ENCODE results near the gene GALNT18.

GALNT18 gene

DNA sequence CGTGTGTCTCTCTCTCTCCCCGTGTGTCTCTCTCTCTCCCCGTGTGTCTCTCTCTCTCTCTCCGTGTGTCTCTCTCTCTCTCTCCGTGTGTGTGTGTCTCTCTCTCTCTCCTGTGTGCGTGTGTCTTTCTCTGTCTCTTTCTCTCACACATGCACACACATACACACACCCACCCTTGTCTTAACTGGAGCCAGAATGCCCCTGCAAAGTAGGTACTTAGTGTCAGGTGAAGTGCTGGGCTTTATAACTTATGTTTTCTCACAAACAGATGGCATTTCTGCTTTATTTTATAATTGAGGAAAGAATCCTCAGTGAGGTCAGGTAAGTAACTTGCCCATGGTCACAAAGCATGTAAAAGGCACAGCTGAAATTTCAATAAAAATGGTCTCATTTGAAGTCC, 374.7 kb downstream of the GALNT18 start:
- no peak for DNase-seq (ENCODE audit: low read depth in 3 of 3, low spot score in 1 of 3)

DNA sequence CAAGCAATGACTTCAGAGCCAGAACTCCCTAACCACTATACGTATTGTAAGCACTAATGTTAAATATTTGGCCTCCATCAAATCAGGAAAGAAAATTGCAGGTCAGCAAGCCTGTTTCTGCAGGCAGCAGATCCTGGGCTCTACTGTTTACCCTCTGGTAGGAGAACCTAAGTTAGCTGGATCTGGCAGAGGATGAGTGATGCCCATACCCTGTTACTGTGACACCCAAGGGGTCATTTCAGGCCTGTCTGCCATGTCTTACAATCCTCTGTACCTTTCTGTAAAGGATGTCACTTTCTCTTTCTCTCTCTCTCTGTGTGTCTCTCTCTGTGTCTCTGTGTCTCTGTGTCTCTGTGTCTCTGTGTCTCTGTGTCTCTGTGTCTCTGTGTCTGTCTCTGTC, 375.6 kb downstream of the GALNT18 start:
- DNase-seq (ENCODE audit: low read depth in 3 of 3, low spot score in 1 of 3), result no peak

DNA sequence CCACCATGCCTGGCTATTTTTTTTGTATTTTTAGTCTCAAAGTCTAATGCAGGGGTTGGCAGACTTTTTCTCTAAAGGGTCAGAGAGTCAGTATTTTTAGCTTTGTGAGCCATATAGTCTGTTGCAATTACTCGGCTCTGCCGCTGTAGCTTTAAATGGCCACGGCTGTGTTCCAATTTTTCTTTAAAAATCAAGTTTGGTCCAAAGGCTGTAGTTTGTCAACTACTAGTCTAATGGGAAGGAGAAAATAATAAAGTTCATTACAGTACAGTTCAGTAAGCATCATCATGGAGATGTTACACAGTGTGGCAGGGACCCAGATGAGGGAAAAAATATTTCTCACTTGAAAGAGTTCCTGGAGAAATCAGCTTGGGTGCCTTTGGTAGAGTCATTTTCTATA, 376.4 kb downstream of the GALNT18 start:
- no peak for DNase-seq (ENCODE audit: low read depth in 3 of 3, low spot score in 1 of 3)

DNA sequence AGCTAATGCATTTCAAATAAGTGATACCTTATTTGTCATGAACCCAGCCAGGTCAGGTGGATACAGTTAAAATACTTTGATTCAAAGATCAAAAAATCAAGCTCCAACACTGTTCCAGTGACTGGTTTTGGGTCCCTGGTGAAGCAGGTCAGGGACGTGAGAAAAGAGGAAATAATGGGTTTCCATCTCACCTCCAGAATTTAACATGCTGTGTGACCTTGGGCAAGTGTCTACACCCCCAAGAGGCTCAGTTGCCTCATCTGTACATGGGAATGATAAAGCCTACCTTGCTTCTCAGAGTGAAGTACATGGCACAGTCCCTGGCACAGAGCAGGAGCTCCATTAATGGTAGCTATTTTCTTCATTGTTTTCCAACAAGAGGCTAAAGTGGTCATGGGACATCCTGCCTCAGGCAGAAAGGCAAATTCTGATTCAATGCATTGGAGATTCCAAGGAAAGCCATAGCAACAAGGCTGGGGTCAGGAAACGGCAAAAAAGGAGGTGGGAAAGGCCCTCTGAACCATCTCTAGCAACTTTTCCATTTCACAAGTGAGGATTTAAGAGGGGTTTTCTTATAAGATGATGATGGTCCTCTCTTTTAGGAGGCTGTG, 377.2 kb downstream of the GALNT18 start:
- no peak for DNase-seq (ENCODE audit: low read depth in 3 of 3, low spot score in 1 of 3)

DNA sequence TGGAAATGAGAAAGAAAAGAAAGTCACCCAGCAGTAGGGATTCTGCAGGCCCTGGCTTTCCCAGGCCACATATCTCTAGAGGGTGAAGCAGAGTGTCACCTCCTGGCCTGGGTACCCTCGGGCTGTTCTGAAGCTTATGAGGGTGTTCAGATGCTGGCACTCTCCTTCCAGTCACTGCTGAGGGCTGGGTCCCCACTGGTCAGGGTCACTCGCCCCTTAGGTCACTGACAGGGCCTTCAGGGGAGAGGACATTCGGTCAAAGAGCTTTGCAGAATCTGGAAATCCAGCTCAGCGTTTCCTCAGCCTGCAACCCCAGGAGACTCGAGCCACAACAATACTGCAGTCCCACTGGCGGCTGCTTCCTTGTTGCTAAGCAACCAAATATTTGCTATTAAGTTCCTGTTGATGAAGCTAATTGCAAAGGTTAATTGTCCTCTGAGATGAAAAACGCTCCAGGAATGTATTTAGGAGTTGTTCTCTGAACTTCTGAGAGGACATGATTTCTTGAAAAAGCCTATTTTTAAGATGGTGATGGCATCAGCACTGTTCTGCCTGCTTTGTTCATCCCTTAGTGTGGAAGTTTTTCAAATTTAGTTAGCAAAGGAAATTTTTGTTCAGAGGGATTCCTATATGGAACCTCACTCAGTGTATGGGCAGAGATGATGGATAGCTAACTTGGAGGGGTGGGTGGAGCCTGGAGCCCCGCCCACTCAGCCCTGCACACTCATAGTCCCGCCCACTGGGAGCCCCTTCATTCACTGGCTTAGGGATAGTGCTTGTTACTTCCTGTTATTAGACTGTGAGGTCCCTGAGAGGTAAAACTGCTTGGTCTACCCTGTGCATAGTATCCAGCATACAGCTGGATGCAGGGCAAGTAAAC, 378.0 kb downstream of the GALNT18 start:
- DNase-seq (ENCODE audit: low read depth in 3 of 3, low spot score in 1 of 3), result no peak

DNA sequence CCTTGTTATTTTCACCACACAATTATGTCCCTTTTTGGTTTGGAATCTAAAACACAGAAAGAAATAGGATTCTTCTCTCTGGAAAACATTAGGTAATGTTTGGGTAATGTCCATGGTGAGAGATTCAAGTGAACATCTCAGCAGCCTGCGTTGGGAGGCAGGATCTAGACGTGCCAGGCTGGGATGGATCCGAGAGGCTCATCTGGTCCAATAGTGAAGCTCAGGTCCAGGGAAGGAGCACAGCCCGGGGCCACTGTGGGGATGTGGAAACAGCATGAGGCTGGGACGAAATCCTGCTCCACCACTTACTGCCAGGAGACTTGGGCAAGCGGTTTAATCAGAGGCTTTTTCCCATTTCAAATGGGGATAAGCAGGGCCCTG, 378.6 kb downstream of the GALNT18 start:
- no peak for DNase-seq (ENCODE audit: low read depth in 3 of 3, low spot score in 1 of 3)

DNA sequence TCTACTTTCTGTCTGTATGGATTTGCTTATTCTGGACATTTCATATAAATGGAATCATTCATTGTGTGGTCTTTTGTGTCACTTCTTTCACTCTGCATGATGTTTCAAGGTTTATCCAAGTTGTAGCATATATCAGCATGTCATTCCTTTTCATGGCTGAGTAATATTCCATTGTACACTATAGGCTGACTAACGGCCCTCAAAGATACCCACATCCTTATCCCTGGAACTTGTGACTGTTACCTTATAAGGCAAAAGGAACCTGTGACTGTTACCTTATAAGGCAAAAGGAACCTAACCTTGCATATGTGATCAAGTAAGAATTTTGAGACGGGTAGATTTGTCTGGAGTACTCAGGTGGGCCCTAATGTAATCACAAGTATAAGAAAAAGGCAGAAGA, 380.5 kb downstream of the GALNT18 start:
- no peak for DNase-seq (ENCODE audit: low read depth in 3 of 3, low spot score in 1 of 3)

DNA sequence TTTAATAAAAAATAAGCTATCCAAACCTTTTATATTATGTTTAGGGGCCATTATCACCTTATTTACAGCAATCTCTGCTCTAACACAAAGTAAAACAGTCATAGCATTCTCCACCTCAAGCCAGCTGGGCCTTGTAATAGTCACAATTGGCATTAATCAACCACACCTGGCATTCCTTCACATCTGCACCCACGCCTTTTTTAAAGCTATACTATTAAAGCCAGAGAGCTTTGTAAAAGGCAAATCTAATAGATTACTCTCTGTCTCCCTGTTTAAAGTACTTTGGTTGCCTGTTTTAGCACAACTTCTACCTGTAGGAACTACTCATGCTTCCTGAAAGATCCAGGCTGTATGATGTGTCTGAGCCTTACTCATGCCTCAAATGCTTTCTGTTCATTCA, 381.8 kb downstream of the GALNT18 start:
- no peak for DNase-seq (ENCODE audit: low read depth in 3 of 3, low spot score in 1 of 3)

DNA sequence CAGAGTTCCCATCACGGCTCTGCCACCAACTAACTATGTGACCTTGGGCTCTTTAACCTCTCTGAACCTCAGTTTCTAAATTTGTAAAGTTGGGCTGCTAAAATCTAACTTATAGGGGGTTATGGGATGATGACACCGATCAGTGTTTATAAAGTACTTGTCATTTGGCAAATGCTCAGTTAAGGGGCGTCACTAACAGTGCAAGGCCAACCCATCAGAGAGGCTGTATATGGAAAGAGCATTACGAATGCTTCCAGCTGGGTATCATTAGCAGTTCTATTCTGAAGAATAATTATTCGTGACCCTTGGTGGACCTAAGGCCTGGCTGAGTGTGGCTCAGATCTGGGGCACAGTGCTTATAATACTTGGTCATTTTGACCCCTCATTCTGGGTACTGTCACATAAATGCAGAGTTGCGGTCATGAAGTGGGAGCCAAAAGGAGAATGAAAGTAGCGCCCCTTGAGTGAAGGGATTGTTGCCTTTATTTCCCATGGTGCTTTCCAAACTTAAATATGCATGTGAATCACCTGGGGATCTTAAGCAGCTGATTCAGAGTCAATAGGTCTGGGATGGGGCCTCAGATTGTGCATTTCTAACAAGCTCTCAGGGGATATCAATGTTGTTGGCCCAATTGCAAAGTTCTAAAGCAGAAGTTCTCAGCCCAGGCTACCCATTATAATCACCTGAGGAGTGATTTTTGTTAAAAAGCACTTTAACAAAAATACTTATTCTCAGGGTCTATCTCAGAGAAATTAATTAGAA, 384.6 kb downstream of the GALNT18 start:
- DNase-seq (ENCODE audit: low read depth in 3 of 3, low spot score in 1 of 3), result no peak

DNA sequence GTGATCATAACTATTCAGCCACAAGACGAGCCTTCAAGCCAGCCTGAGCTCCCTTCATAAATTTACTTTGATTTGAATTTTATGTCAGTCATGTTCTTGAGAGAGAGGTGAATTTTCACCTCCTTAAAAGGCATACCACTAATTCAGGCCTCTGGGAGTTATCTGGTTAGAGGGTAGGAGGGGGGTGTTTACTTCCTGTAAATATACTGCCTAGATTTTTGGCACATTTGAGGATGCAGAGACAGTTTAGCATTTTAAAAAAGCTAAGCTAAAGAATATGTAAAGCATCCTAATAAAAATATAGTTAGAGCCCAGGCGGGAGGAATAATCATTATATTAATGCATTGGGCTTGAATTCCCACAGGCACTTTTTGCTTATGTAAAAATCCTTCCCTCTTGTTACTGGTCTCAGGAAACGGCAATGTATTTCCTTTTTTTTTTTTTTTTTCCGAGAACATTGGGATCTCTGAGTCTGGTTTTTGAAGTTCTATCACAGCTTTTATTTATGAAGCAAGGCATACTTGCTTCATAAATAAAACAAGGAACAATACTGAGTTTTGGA, 385.2 kb downstream of the GALNT18 start:
- no peak for DNase-seq (ENCODE audit: low read depth in 3 of 3, low spot score in 1 of 3)

DNA sequence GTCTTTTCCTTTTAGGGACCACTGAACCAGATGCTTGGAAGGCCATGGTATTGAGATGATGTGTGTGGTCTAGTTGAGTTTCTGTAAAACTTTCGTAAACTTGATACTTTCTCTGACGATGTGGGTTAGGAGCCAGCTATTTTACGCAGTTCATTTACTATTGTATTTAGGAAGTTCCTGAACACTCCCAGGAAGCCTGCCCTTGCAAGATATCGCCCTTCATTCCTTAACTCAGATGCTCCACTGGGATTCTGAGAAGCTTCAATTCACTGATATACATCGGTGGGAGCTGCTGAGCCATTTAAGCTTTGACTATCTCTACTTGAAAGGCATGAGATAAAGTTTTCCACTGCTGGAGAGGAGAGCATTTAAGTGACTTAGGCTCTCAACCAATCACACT, 390.0 kb downstream of the GALNT18 start:
- no peak for DNase-seq (ENCODE audit: low read depth in 3 of 3, low spot score in 1 of 3)

DNA sequence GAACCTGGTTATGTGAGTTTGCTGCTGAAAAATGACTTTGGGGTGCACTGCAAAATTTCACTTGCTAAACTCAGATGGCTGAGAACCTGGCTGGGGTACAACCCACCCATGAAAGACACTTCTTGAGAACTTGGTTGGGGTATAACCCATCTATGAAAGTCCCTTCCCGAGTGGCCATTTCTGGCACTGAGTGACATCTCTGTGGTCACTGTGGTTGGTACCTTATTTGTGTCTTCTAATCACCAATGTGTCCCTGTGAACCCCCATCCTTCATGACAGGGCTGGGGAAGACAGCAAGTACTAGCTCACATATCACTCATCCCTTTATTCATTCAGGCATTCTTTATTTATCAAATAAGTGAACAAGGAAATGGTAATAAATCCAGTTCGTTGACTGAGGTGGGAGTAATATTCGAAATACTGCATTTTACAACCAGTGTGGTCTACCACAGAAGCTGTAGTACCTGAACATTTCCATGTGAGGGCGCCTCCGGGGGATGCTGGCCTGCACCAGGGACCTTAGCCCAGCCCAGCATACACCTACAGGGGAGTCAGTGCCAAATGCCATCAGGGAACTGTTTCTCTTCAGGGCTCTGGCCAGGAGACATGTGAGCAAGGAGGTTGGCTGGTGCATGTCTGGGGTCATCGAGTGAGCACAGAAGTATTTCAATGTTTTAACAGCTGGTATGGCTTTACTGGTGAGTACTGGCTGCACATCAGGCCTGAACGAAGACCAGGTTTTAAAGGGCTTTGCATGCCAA, 390.8 kb downstream of the GALNT18 start:
- DNase-seq (ENCODE audit: low read depth in 3 of 3, low spot score in 1 of 3), result no peak

DNA sequence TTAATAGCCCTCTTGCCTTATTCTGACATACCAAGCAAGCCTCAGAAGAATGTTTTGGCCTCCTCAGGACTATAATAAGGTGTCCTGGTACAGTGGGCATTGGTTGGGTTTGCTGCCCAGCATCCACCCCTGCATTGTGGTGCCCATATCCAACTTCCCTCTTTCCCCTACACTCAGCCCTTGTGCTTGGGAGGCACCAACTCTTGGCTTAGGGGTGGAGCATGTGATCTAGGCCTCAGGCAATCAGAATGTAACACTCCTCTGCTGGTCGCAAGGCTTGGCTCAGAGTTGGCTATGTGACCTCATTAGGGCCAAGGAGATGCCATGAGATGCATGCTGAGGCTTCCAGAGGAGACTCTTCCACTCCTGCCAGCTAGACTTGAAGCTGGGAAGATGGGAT, 391.7 kb downstream of the GALNT18 start:
- DNase-seq (ENCODE audit: low read depth in 3 of 3, low spot score in 1 of 3), result no peak

DNA sequence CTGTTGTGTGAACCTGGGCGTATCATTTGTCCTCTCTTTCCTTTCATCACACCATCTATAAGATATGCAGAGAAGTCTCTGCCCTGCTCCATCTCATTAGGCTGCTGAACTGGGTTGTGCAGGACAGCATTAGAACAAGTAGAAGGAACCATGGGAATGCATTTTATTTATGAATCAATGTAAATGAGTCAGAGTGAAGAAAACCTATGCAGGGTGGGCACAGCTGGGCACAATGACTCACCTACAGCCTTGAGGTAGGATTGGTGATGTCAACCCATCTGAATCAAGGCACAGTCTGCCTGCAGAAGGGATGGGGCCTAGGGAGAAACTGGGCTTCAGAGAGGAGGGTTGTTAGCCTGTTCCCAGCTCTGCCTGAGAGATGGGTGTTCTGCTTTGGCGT, 392.2 kb downstream of the GALNT18 start:
- DNase-seq (ENCODE audit: low read depth in 3 of 3, low spot score in 1 of 3), result no peak

DNA sequence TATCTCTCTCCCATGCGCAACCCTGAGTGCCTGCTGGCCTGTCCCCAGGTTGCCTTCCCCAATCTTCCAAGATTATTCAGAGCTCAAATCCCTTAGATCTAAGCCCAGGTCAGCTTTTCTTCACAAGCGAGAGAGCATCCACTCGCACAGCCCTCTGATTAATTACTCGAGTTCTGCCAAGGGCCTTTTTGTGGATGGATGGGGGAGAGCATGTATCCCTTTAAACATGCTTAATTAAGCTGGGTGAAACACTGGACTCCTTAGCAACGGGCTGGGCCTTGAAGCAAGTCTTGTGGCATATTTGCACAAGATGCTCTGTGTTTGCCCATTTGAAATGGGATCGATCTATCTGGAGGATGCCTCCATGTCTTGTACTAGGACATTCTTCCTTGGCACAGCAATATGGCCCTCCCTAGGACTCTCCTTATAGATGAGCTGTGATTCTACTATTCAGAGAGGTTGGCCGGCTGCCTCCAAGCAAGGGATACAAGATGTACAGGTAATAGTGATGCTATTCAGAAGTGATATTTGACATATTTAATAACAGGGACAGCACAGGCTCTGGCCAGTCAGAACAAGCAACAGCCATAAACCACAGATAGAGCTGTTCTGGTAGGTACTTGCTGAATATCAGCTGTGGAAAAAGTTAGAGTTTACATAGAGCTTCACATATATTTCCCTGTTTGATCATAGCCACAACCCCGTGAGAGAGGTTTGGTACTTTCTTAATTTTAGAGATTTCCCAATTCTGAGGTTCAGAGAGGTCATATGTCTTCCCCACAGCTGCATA, 394.3 kb downstream of the GALNT18 start:
- no peak for DNase-seq (ENCODE audit: low read depth in 3 of 3, low spot score in 1 of 3)

Measured in stimulated activated CD4-positive, alpha-beta T cell treated with anti-CD3 and anti-CD28 coated beads, TNF-alpha, amount 100 ng/mL, for 1 hour (primary cell).